Measurements from ENCODE around the gene COL18A1.
A peak's percentile ranks its signal among the peaks of the same experiment; 100 is the strongest.

Gene COL18A1

DNA sequence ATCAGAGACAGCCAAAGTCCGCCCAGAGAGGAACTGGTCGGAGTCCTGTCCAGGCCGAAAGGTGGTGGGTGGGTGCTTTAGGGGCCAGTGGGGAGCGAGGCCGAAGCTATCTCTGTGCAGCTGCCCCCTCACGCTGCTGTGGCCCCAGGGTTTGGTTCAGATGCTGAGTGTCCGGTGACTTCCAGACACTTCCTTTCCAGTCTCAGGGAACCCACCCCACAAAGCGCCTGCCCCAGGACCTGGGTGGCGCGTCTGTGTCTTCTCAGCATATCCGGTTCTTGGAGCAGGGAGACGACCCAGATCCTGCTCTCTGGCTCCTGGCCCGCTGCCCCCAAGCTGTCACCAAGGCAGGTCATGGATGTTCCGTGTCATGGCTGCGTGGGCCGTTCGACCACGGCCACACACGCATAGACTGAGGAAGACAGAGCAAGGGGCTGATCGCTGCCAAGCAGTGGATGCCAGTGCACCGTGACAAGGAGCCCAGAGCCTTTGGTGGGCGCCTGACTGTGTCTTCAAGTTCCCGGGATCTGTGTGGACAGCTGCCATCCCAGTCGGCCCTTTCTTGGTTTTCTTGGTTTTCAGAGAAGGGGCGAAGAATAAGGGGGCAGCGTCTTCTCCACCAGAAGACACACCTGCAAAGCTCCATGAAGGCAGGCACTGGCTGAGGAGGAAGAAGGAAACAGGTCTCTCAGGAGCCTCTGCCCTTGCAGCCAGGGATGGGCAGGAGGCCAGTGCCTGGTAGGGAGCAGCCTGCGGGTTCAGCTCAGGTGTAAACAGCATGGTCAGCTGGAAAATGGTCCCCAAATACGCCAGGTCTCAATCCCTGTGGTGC is 22.9 kb upstream of the COL18A1 start:
- Histone ChIP-seq H3K36me3 (replicated peaks in 1 of 2; ENCODE audit: control insufficient read depth in 2 of 2, insufficient read depth in 2 of 2, low read length in 2 of 2) (peaks cover 0 to 3% of the 10 kb centered on the region in 2 donors), H3K4me2 (ENCODE audit: insufficient read depth, low read length, poor library complexity, severe bottlenecking) (no peak overlapping the region), H4K8ac (ENCODE audit: low read depth, low read length) (no peak overlapping the region), H3K18ac (ENCODE audit: low read length) (no peak overlapping the region), H3K4ac (ENCODE audit: low read length) (no peak overlapping the region), H3K79me1 (ENCODE audit: low read depth, low read length) (peaks cover 2% of the 10 kb centered on the region), H3K27me3 (ENCODE audit: control insufficient read depth in 3 of 3, insufficient read depth in 3 of 3, low read depth in 1 of 3, low read length in 3 of 3) (peaks cover 0 to 90% (median 14%) of the 10 kb centered on the region in 3 experiments), H3K9ac (ENCODE audit: low read depth, low read length, poor library complexity) (no peak overlapping the region), H4K91ac (ENCODE audit: low read depth, low read length, poor library complexity) (no peak overlapping the region), H2BK120ac (ENCODE audit: low read depth, low read length) (no peak overlapping the region), H3K23ac (ENCODE audit: low read depth, low read length, poor library complexity) (peak overlapping the region; percentile 65), H3K9me3 (replicated peaks in 1 of 2; ENCODE audit: control insufficient read depth in 2 of 2, insufficient read depth in 1 of 2, low read depth in 1 of 2, low read length in 2 of 2) (peaks cover 0 to 16% of the 10 kb centered on the region in 2 donors), H3K27ac (replicated peaks; ENCODE audit: low read length) (no peak overlapping the region), H2AK5ac (ENCODE audit: low read depth, low read length) (peak overlapping the region; percentile 34), H3K4me1 (ENCODE audit: control insufficient read depth in 2 of 2, insufficient read depth in 1 of 2, low read depth in 1 of 2, low read length in 2 of 2) (peaks cover 4 to 12% of the 10 kb centered on the region in 2 donors), H2BK15ac (ENCODE audit: low read length) (no peak overlapping the region), H3K4me3 (ENCODE audit: low read length in 2 of 2) (no peak overlapping the region), H2BK12ac (ENCODE audit: low read length) (no peak overlapping the region), H2AFZ (ENCODE audit: low read length) (no peak overlapping the region), H3K14ac (ENCODE audit: low read length) (peak overlapping the region; percentile 56), H2BK5ac (ENCODE audit: low read length) (peak overlapping the region; percentile 69)
- no peak for DNase-seq (ENCODE audit: low spot score)
- no CpG with 5 or more reads among the region's 28 CpGs for WGBS, 2 donors (ENCODE audit: extremely low coverage in 2 of 2, insufficient read length in 2 of 2, insufficient replicate concordance in 1 of 2)

DNA sequence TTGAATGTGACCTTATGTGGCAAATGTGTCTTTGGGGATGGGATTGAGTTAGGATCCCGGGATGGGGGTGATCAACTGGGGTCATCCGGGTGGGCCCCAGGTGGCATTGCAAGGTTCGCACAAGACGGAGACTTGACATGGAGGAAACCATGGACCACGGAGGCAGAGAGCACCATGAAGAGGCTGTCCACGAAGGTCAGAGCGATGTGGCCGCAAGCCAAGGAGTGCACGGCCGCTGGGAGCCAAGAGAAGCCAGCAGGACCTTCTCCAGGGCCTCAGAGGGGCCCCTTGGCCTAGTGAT is 22.3 kb upstream of the COL18A1 start:
- no peak for DNase-seq (ENCODE audit: low spot score)
- Histone ChIP-seq H2AFZ (ENCODE audit: low read length) (no peak overlapping the region), H3K18ac (ENCODE audit: low read length) (peak overlapping the region; percentile 22), H2BK12ac (ENCODE audit: low read length) (no peak overlapping the region), H3K4me2 (ENCODE audit: insufficient read depth, low read length, poor library complexity, severe bottlenecking) (no peak overlapping the region), H3K4me1 (ENCODE audit: control insufficient read depth in 2 of 2, insufficient read depth in 1 of 2, low read depth in 1 of 2, low read length in 2 of 2) (peaks cover 4 to 14% of the 10 kb centered on the region in 2 donors), H3K4ac (ENCODE audit: low read length) (no peak overlapping the region), H3K14ac (ENCODE audit: low read length) (no peak overlapping the region), H3K36me3 (replicated peaks in 1 of 2; ENCODE audit: control insufficient read depth in 2 of 2, insufficient read depth in 2 of 2, low read length in 2 of 2) (peaks cover 0 to 3% of the 10 kb centered on the region in 2 donors), H3K23ac (ENCODE audit: low read depth, low read length, poor library complexity) (no peak overlapping the region), H4K91ac (ENCODE audit: low read depth, low read length, poor library complexity) (no peak overlapping the region), H3K4me3 (ENCODE audit: low read length in 2 of 2) (no peak overlapping the region), H2BK15ac (ENCODE audit: low read length) (no peak overlapping the region), H3K79me1 (ENCODE audit: low read depth, low read length) (peaks cover 2% of the 10 kb centered on the region), H2BK5ac (ENCODE audit: low read length) (no peak overlapping the region), H2AK5ac (ENCODE audit: low read depth, low read length) (no peak overlapping the region), H3K9ac (ENCODE audit: low read depth, low read length, poor library complexity) (no peak overlapping the region), H4K8ac (ENCODE audit: low read depth, low read length) (no peak overlapping the region), H3K27me3 (ENCODE audit: control insufficient read depth in 3 of 3, insufficient read depth in 3 of 3, low read depth in 1 of 3, low read length in 3 of 3) (peaks cover 0 to 89% (median 14%) of the 10 kb centered on the region in 3 experiments), H3K27ac (replicated peaks; ENCODE audit: low read length) (no peak overlapping the region), H2BK120ac (ENCODE audit: low read depth, low read length) (no peak overlapping the region), H3K9me3 (replicated peaks in 1 of 2; ENCODE audit: control insufficient read depth in 2 of 2, insufficient read depth in 1 of 2, low read depth in 1 of 2, low read length in 2 of 2) (peaks cover 0 to 12% of the 10 kb centered on the region in 2 donors)
- no CpG with 5 or more reads among the region's 10 CpGs for WGBS, 2 donors (ENCODE audit: extremely low coverage in 2 of 2, insufficient read length in 2 of 2, insufficient replicate concordance in 1 of 2)

DNA sequence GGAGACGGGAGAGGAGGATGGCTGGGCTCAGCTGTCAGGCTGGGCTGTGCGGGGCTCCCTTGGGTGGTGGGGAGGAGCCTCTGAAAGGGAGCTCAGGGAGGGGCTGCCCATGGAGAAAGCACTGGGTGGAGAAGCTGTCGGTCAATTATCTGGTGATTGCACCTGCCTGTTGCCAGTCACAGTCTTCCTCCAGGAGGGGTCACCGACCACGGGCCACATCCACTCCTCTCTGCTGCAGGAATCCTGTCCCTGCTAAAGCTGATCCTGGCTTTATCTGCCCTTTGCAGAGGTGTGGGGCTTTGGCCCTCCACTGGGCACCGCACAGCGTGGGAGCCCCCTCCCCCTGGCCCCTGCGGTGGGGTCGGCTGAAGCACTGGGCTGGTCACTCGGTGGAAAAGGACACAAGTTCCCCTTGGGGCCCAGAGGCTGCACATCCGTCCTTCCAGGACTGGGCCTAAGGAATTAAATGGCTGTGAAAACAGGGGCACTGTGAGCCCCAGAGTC is 21.8 kb upstream of the COL18A1 start:
- no peak overlapping the region for H3K27ac ChIP-seq (replicated peaks; ENCODE audit: low read length)
- peak overlapping the region; percentile 30 for H3K9ac ChIP-seq (ENCODE audit: low read depth, low read length, poor library complexity)
- no peak for DNase-seq (ENCODE audit: low spot score)
- H3K14ac ChIP-seq (ENCODE audit: low read length) = no peak overlapping the region
- H3K23ac ChIP-seq (ENCODE audit: low read depth, low read length, poor library complexity) = peak overlapping the region; percentile 49
- no peak overlapping the region for H4K91ac ChIP-seq (ENCODE audit: low read depth, low read length, poor library complexity)
- peak overlapping the region; percentile 15 for H2AK5ac ChIP-seq (ENCODE audit: low read depth, low read length)
- H2BK12ac ChIP-seq (ENCODE audit: low read length) = peak overlapping the region; percentile 7
- H2BK5ac ChIP-seq (ENCODE audit: low read length) = no peak overlapping the region
- H3K4ac ChIP-seq (ENCODE audit: low read length) = no peak overlapping the region
- H2BK15ac ChIP-seq (ENCODE audit: low read length) = no peak overlapping the region
- peaks cover 2 to 15% of the 10 kb centered on the region in 2 donors for H3K4me1 ChIP-seq (ENCODE audit: control insufficient read depth in 2 of 2, insufficient read depth in 1 of 2, low read depth in 1 of 2, low read length in 2 of 2)
- H3K4me2 ChIP-seq (ENCODE audit: insufficient read depth, low read length, poor library complexity, severe bottlenecking) = no peak overlapping the region
- no peak overlapping the region for H2BK120ac ChIP-seq (ENCODE audit: low read depth, low read length)
- H3K27me3 ChIP-seq (ENCODE audit: control insufficient read depth in 3 of 3, insufficient read depth in 3 of 3, low read depth in 1 of 3, low read length in 3 of 3) = peaks cover 0 to 85% (median 14%) of the 10 kb centered on the region in 3 experiments
- H3K9me3 ChIP-seq (replicated peaks in 1 of 2; ENCODE audit: control insufficient read depth in 2 of 2, insufficient read depth in 1 of 2, low read depth in 1 of 2, low read length in 2 of 2) = peaks cover 0 to 10% of the 10 kb centered on the region in 2 donors
- H3K36me3 ChIP-seq (replicated peaks in 1 of 2; ENCODE audit: control insufficient read depth in 2 of 2, insufficient read depth in 2 of 2, low read length in 2 of 2) = peaks cover 0 to 3% of the 10 kb centered on the region in 2 donors
- H3K4me3 ChIP-seq (ENCODE audit: low read length in 2 of 2) = no peak overlapping the region
- peaks cover 2% of the 10 kb centered on the region for H3K79me1 ChIP-seq (ENCODE audit: low read depth, low read length)
- H4K8ac ChIP-seq (ENCODE audit: low read depth, low read length) = no peak overlapping the region
- H3K18ac ChIP-seq (ENCODE audit: low read length) = peak overlapping the region; percentile 83
- H2AFZ ChIP-seq (ENCODE audit: low read length) = no peak overlapping the region
- whole genome bisulfite sequencing, 2 donors (ENCODE audit: extremely low coverage in 2 of 2, insufficient read length in 2 of 2, insufficient replicate concordance in 1 of 2) = no CpG with 5 or more reads among the region's 11 CpGs

DNA sequence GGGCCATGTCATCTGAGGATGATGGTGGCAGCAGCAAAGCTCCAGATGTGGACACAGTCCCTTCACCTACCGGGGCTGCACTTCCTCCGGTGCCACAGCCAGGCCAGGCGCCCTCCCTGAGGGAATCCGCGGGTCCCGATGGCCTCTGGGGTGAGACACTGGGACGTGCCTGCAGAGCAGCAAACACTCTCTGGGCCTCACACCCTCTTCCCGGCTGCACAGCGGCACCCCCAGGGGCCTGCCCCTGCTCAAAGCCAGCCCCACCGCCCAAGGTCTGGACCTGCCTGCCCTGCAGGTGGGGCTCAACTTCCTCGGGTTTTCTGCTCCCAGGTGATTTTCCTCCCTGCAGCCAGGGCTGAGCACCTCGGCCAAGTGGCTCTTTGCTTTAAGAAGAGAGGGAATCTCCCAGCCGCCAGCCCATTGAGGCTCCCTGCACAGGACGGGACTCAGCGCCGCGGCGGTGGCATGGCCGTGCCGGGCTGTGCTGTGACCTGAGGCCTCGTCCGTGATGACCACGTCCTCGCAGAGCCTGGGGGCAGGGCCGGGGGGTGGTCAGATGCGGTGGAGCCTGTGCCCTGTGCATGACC is 21.3 kb upstream of the COL18A1 start:
- Histone ChIP-seq H3K27ac (replicated peaks; ENCODE audit: low read length) (no peak overlapping the region), H3K14ac (ENCODE audit: low read length) (no peak overlapping the region), H3K4ac (ENCODE audit: low read length) (peak overlapping the region; percentile 2), H3K4me1 (ENCODE audit: control insufficient read depth in 2 of 2, insufficient read depth in 1 of 2, low read depth in 1 of 2, low read length in 2 of 2) (peaks cover 0 to 15% of the 10 kb centered on the region in 2 donors), H4K8ac (ENCODE audit: low read depth, low read length) (no peak overlapping the region), H3K4me3 (ENCODE audit: low read length in 2 of 2) (no peak overlapping the region), H3K18ac (ENCODE audit: low read length) (peak overlapping the region; percentile 65), H2BK5ac (ENCODE audit: low read length) (no peak overlapping the region), H3K9ac (ENCODE audit: low read depth, low read length, poor library complexity) (peak overlapping the region; percentile 30), H2AFZ (ENCODE audit: low read length) (no peak overlapping the region), H2BK15ac (ENCODE audit: low read length) (no peak overlapping the region), H2AK5ac (ENCODE audit: low read depth, low read length) (peak overlapping the region; percentile 15), H3K27me3 (ENCODE audit: control insufficient read depth in 3 of 3, insufficient read depth in 3 of 3, low read depth in 1 of 3, low read length in 3 of 3) (peaks cover 0 to 85% (median 14%) of the 10 kb centered on the region in 3 experiments), H4K91ac (ENCODE audit: low read depth, low read length, poor library complexity) (no peak overlapping the region), H3K4me2 (ENCODE audit: insufficient read depth, low read length, poor library complexity, severe bottlenecking) (no peak overlapping the region), H3K23ac (ENCODE audit: low read depth, low read length, poor library complexity) (peak overlapping the region; percentile 49), H3K36me3 (replicated peaks in 1 of 2; ENCODE audit: control insufficient read depth in 2 of 2, insufficient read depth in 2 of 2, low read length in 2 of 2) (peaks cover 0 to 3% of the 10 kb centered on the region in 2 donors), H2BK120ac (ENCODE audit: low read depth, low read length) (peak overlapping the region; percentile 68), H2BK12ac (ENCODE audit: low read length) (peak overlapping the region; percentile 7), H3K9me3 (replicated peaks in 1 of 2; ENCODE audit: control insufficient read depth in 2 of 2, insufficient read depth in 1 of 2, low read depth in 1 of 2, low read length in 2 of 2) (peaks cover 0 to 10% of the 10 kb centered on the region in 2 donors), H3K79me1 (ENCODE audit: low read depth, low read length) (peaks cover 2% of the 10 kb centered on the region)
- no peak for DNase-seq (ENCODE audit: low spot score)
- WGBS, 2 donors (ENCODE audit: extremely low coverage in 2 of 2, insufficient read length in 2 of 2, insufficient replicate concordance in 1 of 2) = no CpG with 5 or more reads among the region's 26 CpGs
